A549 (cell line): ENCODE data around the gene TMEM255B.

Experiments used
- BHLHE40 ChIP-seq: IDR thresholded peaks from 2 replicates; pipeline ENCODE4 v1.6.1; 2012; ENCODE audit warnings: low read depth, low read length, inconsistent platforms
- CEBPB ChIP-seq, 2 experiments: fragments of >200 bp in 1 of 2; sonication (Bioruptor Twin) in 1 of 2; formaldehyde crosslinking in 1 of 2; IDR thresholded peaks; 2 replicates each; pipeline ENCODE4 v1.6.1; 2012 to 2016
- CHD2 ChIP-seq: fragments of 150-350 bp; IDR thresholded peaks from 2 replicates; pipeline ENCODE4 v1.6.1; 2014; ENCODE audit warnings: low read length; ENCODE audit not compliant: partially characterized antibody
- CTCF ChIP-seq: fragments of >200 bp; sonication (Bioruptor Twin); formaldehyde crosslinking; IDR thresholded peaks from 3 replicates; pipeline ENCODE4 v1.5.1; 2016
- EP300 ChIP-seq, 2 experiments: fragments of >200 bp; sonication (Bioruptor Twin); formaldehyde crosslinking; IDR thresholded peaks; 2 replicates in 1 of 2; 3 replicates in 1 of 2; pipeline ENCODE4 v1.6.1; 2016 to 2017
- HDAC2 ChIP-seq: fragments of 200-600 bp; sonication (generic); IDR thresholded peaks from 2 replicates; pipeline ENCODE4 v1.6.1; 2016
- HOXA7 ChIP-seq: fragments of 250-450 bp; sonication (Bioruptor Pico); IDR thresholded peaks from 2 replicates; pipeline ENCODE4 v1.5.0; 2020; ENCODE audit warnings: mild to moderate bottlenecking, moderate library complexity
- MYC ChIP-seq: IDR thresholded peaks from 2 replicates; pipeline ENCODE4 v1.6.1; 2012; ENCODE audit warnings: mild to moderate bottlenecking, inconsistent platforms, low read length, improper control_type of control experiment, borderline replicate concordance
- POLR2A ChIP-seq: IDR thresholded peaks from 2 replicates; pipeline ENCODE4 v1.6.1; 2012; ENCODE audit warnings: mild to moderate bottlenecking, low read length
- SMC3 ChIP-seq: fragments of >200 bp; sonication (Bioruptor Twin); formaldehyde crosslinking; IDR thresholded peaks from 3 replicates; pipeline ENCODE4 v1.6.1; 2018; ENCODE audit warnings: inconsistent platforms
- SREBF2 ChIP-seq: fragments of 450-650 bp; IDR thresholded peaks from 2 replicates; pipeline ENCODE4 v1.6.1; 2014; ENCODE audit warnings: mild to moderate bottlenecking, moderate library complexity
- USF2 ChIP-seq: fragments of 450-650 bp; IDR thresholded peaks from 2 replicates; pipeline ENCODE4 v1.6.1; 2014; ENCODE audit warnings: antibody characterized with exemption
- TF ChIP-seq, protein P1 (sequence below): fragments of 200-600 bp; sonication (generic); IDR thresholded peaks from 2 replicates; pipeline ENCODE4 v1.6.1; 2016; ENCODE audit warnings: antibody characterized with exemption, mild to moderate bottlenecking, moderate library complexity

DNA sequence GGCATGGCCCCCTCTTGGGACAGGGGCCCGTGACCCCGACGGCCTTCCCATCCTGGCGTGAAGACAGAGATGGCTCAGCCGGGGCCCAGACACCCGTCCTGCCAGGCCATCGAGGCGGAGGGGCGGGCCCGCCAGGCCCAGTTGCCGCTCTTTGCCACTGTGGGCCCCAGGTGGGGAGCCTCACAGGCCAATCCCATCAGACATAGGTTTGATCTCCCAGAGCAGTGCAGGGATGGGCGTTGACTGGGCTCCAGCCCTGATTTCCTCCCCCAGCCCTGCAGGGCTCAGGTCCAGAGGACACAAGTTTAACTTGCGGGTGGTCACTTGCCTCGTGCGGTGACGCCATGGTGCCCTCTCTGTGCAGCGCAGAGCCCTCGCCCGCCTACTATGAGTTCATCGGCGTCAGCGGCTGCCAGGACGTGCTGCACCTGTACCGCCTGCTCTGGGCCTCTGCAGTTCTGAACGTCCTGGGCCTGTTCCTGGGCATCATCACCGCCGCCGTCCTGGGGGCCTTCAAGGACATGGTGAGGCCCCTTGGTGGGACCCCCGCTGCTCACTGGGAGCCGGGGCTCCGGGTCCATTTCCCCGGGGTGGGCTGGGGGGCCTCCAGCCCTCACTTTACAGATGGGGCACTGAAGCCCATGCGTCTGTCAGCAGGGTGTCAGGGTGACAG lies 42.4 kb downstream of the TMEM255B start:
- TF ChIP-seq SMC3 = no peak
- no peak for TF ChIP-seq POLR2A
- TF ChIP-seq CTCF = no peak
- TF ChIP-seq HDAC2 = no peak
- no peak for TF ChIP-seq CHD2
- TF ChIP-seq CEBPB (IDR thresholded peaks at IDR 0.05) = no peak
- TF ChIP-seq USF2 = no peak
- no peak for TF ChIP-seq HOXA7
- TF ChIP-seq SREBF2 = no peak
- no peak for TF ChIP-seq BHLHE40
- TF ChIP-seq, protein P1, sequence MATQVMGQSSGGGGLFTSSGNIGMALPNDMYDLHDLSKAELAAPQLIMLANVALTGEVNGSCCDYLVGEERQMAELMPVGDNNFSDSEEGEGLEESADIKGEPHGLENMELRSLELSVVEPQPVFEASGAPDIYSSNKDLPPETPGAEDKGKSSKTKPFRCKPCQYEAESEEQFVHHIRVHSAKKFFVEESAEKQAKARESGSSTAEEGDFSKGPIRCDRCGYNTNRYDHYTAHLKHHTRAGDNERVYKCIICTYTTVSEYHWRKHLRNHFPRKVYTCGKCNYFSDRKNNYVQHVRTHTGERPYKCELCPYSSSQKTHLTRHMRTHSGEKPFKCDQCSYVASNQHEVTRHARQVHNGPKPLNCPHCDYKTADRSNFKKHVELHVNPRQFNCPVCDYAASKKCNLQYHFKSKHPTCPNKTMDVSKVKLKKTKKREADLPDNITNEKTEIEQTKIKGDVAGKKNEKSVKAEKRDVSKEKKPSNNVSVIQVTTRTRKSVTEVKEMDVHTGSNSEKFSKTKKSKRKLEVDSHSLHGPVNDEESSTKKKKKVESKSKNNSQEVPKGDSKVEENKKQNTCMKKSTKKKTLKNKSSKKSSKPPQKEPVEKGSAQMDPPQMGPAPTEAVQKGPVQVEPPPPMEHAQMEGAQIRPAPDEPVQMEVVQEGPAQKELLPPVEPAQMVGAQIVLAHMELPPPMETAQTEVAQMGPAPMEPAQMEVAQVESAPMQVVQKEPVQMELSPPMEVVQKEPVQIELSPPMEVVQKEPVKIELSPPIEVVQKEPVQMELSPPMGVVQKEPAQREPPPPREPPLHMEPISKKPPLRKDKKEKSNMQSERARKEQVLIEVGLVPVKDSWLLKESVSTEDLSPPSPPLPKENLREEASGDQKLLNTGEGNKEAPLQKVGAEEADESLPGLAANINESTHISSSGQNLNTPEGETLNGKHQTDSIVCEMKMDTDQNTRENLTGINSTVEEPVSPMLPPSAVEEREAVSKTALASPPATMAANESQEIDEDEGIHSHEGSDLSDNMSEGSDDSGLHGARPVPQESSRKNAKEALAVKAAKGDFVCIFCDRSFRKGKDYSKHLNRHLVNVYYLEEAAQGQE = no peak
- TF ChIP-seq EP300 (IDR thresholded peaks at IDR 0.05) = no peak
- TF ChIP-seq MYC = no peak
